Omental fat pad (tissue), 4 donors: ENCODE measurements around the gene KIFBP. TPM values are rescaled to one million over a fixed set of nuclear protein-coding genes. Genes with fewer than 3 reads are reported as not detected.
"Not testable (repeated sequence)": the region's sequence is repeated elsewhere in the genome, so short reads cannot be mapped to it uniquely, and the experiment has no call there.

Source experiments
- ATAC-seq: fragments of 150-250 bp; one replicate; pipeline ENCODE4 v1.9.1; 2016; ENCODE audit warnings: mild to moderate bottlenecking, moderate library complexity; ENCODE audit not compliant: low FRiP score
- DNase-seq: peaks from one replicate; pipeline ENCODE4 v3.0.0-alpha.2; 2019; ENCODE audit warnings: low spot score
- total RNA-seq, 4 donors: library from RNA; depleted of rRNA; stranded (reverse); fragments of >200 nt; gene quantifications; one replicate each; pipeline ENCODE4 v1.1.0, GENCODE V29; 2016
- TF ChIP-seq, protein P1 (sequence below), 3 donors: fragments of 450-650 bp; IDR thresholded peaks; one replicate each; pipeline ENCODE4 v1.5.1; 2016 to 2017; ENCODE audit warnings: antibody characterized with exemption in 3 of 3, mild to moderate bottlenecking in 3 of 3, moderate library complexity in 2 of 3

KIFBP gene
- total RNA-seq, 4 donors from 2014 or later, result 25.0 to 36.4 (median 34.7) TPM

DNA sequence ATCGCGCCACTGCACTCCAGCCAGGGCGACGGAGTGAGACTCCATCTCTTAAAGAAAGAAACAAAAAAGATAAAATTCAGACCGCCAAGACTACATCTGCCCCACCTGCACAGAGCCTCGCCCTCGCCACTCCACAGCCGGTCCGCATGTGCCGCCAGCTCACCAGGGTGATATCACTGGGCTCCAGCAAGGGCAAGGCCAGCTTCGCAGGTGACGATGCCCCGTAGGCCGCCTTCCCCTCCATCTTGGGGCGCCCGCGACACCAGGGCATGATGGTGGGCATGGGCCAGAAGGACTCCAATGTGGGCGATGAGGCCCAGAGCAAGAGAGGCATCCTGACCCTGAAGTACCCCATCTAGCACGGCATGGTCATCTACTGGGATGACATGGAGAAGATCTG is 34.0 kb downstream of the KIFBP start:
- ATAC-seq (no peak), DNase-seq (no peak)
- TF ChIP-seq, protein P1, sequence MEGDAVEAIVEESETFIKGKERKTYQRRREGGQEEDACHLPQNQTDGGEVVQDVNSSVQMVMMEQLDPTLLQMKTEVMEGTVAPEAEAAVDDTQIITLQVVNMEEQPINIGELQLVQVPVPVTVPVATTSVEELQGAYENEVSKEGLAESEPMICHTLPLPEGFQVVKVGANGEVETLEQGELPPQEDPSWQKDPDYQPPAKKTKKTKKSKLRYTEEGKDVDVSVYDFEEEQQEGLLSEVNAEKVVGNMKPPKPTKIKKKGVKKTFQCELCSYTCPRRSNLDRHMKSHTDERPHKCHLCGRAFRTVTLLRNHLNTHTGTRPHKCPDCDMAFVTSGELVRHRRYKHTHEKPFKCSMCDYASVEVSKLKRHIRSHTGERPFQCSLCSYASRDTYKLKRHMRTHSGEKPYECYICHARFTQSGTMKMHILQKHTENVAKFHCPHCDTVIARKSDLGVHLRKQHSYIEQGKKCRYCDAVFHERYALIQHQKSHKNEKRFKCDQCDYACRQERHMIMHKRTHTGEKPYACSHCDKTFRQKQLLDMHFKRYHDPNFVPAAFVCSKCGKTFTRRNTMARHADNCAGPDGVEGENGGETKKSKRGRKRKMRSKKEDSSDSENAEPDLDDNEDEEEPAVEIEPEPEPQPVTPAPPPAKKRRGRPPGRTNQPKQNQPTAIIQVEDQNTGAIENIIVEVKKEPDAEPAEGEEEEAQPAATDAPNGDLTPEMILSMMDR (IDR thresholded peaks at IDR 0.05), result no peak

DNA sequence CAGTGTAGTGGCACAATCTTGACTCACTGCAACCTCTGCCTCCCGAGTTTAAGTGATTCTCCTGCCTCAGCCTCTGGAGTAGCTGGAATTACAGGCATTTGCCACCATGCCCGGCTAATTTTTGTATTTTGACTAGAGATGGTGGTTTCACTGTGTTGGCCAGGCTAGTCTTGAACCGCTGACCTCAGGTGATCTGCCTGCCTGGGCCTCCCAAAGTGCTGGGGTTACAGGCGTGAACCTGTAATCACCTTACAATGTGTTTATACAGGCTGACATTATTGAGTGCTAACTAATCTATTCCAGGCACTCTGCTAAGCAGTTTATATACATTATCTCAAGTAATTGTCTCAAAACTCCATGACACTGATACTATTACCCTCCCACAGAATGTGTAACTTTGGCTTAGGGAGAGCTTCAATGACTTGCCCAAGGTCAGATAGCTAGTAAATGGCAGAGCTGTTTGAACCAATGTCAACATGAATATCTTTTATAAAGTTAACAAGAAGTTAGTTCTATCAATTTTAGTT is 36.8 kb downstream of the KIFBP start:
- TF ChIP-seq, protein P1 (IDR thresholded peaks at IDR 0.05), result no peak
- no peak for DNase-seq
- no peak for ATAC-seq

DNA sequence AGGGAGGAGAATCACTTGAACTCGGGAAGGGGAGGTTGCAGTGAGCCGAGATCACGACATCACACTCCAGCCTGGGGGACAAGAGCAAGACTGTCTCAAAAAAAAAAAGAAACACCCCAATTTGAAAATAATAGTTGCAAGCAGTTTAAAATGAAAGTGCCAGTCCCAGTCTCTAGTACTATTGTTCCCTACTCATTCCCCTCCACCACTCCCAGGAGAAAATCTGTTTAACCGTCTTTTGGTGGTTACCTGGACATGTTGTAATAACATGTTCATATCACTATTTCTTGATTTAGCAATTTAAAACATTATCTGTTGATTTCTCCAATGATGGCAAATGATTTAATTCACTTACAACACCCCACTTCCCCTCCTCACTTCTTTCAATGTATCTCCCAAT is 44.7 kb downstream of the KIFBP start:
- ATAC-seq (no peak), DNase-seq (no peak)

DNA sequence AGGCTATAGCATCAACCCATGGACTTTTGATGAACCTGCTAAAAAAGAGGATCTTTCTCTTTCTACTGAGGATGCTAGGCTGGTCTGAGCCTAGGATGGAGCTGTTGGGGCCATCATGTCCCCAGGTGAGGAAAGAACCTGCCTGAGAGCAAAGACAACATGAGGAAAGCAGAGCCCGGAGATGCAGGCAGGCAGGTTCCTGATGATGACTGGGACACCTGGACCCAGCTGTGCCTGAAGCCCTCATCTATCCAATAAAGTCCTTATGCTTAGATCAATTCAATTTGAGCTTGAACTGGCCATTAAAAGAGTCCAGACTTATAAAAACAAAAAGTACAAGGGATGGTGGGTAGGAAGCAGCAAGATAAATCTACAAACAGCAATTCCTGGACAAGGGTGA is 48.9 kb downstream of the KIFBP start:
- TF ChIP-seq, protein P1 (IDR thresholded peaks at IDR 0.05), result no peak
- no peak for ATAC-seq
- no peak for DNase-seq

More for the DNA sequence above, 44.7 kb downstream of the KIFBP start:
- TF ChIP-seq, protein P1 (IDR thresholded peaks at IDR 0.05), result no peak

DNA sequence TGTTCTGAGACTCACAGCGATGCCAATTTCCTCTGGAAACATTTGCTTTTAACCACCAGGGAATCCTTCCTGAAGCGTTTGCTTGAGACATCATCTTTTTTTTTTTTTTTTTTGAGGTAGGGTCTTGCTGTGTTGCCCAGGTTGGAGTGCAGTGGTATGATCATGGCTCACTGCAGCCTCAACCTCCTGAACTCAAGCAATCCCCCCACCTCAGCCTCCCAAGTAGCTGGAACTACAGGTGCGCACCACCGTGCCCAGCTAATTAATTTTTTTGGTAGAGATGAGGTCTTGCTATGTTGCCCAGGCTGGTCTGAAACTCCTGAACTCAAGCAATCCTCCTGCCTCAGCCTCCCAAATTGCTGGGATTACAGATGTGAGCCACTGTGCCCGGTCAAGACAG is 52.3 kb downstream of the KIFBP start:
- ATAC-seq, DNase-seq: not testable (repeated sequence)

DNA sequence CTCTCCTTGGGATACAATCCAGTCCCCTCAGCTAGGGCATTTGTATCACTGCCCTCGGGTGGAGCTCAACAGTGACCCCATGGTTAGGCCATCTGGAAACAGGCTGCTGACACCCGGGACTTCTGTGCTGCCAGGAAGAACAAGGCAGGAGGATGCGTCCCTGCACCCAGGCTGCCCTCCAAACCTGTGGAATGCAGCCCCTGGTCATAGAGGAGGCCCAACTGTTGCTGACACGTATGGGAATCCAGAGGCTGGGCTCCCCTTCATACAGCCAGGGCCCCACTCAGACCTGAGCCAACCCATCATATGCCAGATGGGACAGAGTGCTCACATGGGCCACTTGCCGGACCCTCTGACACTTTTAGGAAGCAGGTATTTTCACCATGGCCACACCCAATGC is 53.8 kb downstream of the KIFBP start:
- TF ChIP-seq, protein P1 (IDR thresholded peaks at IDR 0.05), result no peak
- no peak for DNase-seq
- ATAC-seq, result no peak

DNA sequence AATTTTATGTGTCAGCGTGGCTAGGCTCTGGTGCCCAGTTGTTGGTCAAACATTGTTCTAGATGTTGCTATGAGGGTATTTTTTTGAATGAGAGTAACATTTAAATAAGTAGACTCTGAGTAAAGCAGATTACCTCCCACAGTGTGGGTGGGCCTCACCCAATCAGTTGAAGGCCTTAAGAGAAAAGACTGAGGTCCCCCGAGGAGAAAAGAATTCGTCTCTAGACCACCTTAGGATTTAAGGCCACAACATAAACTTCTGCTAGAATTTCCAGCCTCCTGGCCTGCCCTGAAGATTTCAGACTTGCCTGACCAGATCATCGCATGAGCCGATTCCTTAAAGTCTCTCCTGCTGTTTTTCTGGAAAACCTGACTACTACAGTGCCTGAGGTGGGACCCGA is 54.2 kb downstream of the KIFBP start:
- TF ChIP-seq, protein P1 (IDR thresholded peaks at IDR 0.05), result no peak
- no peak for ATAC-seq
- DNase-seq, result no peak
